Measurements from ENCODE around the gene FRMD4A.

The FRMD4A gene

DNA sequence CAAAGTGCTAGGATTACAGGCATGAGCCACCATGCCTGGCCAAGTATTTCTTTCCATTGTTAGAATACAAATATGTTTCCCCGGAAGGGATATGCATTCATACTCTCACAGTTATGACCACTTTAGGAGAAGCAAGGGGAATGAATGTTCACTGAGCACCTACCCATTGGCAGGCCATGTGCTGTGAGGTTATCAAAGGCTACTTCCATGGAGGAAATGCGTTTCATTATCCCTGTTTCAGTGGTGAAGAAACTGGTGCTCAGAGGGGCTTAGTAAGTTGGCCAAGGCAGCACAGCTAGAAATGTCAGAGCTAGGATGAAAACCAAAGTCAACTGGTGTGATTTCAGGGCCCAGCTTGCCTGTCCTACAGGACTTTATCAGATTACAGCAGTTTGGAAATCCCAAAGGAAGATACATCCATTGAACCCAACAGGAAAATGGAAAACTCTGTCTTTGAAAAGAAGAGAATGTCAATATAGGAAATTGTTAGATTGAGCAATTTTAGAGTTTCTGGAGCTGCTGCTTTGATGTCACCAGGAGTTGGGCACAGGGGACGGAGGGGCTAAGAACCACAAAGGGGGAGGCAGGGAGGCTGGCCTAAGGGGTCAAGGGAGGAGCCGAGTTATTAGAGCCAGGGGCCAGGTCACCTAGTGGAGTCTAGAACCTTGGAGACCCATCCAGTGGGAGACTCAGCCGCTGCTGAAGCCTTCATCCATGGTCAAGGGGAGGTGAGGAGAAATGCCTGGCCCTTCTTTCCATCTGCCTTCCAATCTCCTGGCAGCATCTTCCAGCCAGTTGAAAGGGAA lies 319.8 kb downstream of the FRMD4A start:
- no peak for DNase-seq

DNA sequence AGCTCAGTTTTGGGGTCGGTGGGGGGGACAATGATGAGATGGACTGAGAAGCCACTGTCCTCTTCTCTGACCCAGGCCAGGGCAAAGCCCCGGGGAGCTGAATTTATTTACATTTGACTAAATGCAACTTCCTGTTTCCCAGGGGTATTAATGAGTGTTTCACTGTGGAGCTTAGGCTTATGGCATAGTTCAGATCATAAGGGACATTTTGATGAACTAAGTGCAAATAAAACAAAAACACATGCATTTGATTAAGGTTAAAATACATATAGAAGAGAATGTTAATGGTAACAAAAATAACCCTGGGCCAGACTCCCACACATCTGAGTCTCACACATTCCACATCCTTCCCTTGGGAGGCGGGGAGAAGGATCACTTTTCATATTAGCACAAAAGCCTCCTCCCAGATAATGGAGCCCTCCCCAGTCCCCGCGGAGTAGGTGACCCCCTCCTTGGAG lies 320.6 kb downstream of the FRMD4A start:
- no peak for DNase-seq

DNA sequence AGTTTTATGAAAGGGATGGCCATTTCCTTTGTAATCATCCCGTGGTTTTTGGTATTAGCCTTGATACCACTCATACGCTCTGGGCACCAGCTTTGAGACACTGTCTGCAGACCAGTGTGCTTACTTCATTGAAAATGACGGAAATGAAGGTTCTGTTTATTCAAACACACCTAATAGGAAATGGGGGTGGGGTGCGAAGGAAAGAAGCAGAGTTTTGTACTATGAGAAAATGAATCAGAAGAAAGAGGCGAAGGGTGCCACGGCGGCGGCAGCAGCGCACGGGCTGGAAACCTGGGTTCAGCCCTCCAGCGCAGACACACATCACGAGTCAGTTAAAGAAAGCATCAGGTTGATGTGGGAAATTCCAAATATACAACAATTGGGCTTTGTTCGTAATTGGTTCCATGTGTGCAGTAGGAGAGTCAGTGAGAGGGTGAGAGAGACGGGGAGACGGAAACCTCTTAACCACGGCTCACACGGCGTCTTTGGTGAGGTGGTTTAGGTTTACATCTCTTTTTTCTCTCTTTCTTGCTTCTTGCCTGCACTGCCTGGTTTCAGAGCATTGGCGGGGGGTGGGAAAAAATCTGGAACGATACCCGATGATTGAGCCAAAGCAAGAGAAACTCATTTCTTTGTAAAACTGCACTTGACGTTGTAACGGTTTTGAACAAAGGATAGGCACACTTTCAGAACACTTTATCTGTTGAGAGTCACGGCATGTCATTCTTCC lies 321.2 kb downstream of the FRMD4A start:
- DNase-seq, result no peak

DNA sequence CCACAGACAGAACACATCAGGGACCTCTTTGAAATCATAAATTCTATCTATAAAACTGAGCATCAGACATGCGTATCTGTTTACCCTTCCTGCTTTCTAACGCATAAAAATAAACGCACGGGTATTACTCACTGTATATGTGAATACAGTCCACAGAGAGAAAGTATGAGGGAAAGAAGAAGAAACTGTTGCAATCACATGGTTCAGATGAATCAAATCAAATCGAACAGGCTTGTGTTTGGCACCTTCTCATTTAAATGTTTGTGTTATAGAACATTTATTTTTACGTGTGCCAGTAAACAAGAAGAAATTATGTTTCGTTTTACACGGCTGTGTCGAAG lies 322.0 kb downstream of the FRMD4A start:
- no peak for DNase-seq

DNA sequence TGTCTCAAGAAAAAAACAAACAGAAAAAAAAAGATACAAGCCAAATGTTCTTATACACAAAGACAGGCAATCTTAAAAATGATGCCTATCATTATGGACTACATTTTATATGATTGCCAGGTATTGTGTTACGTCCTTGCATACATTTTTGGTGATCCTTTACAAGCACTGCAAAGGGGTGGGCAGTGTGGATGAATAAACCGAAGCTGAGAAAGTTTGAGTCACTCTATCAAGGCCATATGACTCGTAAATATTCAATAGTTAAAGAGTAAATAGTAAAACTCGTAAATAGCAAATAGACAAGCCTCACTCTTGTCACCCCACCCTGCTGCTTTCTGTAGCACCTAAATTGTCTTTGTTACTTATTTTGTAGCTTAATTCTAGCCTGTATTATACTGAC lies 326.2 kb downstream of the FRMD4A start:
- no peak for DNase-seq

DNA sequence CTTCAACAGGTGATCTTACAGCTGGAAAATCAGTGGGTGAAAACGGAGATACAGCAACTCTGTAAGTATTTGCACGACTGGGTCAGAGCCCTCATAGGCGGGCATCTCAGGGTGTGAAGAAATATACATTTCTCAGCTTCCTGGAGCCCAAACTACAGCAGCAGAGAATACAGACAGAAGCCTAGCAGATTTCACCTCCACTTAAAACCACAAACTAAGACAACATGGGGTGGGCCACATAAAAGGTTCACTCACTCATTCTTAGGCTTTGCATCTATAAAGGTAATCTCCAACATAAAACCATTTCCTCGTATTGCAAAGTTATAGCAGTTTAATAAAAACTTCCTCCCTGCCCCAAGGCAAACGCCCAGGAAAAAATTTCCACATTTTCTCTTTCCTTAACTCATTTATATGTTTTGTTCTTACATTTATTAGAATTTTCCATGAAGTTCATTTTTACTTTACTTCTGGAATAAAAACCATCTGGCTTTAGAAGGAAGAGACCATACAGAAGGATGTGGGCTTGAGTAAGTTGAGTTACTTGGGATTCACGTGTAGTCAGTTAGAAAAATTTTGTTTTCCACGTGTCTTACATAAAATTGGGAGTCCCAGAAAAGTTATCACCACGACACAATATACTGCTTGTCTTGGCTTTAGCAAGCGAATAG lies 327.1 kb downstream of the FRMD4A start:
- DNase-seq, result no peak

DNA sequence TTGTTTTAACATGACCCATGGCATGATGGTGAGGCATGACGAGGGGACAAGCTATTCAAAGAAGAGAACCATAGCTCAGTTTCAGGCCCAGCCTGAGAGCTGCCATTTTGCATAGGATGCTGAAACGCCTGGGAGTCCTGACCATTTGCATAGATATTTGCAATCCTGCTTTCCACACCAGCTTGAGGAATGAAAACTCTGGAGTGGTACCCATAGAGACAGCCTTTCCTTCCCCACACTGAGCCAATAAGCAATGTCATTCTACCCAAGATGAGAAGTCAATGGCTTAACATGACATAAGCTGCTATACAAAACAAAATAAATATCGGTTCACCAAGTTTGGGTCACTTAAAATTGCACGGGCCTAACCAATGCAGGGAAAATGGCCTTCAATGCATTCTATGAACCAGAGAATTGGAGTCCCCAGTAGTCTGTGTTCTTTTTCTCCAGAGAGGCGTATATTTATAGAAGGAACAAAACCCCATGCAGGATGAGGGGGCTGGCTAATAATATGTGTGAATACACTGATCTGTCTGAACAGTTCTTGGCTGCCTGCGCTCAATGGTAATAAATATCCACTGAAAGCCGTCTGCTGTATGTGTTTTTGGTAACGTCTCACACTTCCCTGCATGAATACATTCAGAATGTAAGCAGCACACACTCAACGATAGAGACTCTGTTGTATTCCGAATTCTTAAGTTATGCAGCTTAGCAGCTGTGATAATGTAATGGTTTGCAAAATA lies 329.3 kb downstream of the FRMD4A start:
- DNase-seq, result no peak

DNA sequence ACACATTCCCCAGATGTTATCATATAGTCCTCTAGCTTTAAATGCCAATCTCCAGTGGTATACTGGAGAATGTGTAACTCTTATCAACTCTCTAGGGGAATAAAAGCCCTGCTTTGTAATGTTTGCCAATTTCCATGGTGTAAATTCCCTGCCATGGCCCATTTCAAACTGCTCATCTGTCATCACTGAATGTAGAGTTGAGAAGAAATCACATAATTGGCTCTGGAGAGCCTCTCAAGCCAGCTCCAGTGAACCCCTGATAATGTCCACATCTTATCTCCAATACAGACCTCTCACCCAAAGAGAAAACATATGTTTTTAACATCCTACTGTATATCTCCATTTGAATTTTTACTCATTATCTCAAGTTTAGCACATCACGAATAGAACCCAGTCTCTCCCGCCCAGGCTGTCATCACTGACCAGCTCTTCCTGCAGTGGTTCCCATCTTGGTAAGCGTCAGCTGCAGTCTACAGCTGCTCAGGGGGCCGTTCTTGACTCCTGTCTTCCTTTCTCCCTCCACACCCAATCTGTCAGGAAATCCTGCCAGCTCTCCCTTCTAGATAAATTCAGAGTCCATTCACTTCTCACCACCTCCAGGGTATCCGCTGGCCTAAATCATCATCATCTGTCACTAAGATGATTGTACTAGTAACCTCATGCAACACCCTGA lies 332.4 kb downstream of the FRMD4A start:
- DNase-seq, result no peak

DNA sequence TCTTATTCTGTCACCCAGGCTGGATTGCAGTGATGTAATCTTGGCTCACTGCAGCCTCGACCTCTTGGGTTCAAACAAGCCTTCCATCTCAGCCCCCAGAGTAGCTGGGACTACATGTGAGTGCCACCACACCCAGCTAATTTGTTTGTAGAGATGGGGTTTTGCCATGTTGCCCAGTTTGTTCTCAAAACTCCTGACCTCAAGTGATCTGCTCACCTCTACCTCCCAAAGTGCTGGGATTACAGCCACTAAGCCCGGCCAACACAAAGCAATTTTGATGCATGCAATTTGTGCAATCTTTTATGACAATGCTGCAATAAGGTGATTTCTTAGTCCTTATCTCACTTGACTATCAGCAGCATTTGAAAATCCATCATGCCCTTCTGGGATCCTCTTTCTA lies 333.1 kb downstream of the FRMD4A start:
- no peak for DNase-seq

DNA sequence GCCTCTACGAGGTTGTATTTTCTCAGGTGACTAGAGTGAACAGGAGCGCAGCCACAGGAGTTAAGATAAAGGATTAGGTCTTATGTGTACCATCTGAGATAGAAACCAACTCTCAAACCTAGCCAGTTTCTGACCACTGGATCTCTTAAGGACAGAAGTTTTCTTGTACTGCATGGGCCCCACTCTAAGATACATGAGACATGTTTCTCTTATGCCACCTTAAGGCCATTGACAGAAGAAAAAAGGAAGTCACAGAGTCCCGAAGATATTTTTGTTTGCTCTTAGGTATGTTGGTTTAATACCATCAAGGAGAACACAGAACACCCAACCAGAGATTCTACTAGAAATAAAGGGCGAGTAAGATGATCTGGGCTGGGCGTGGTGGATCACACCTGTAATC lies 335.8 kb downstream of the FRMD4A start:
- no peak for DNase-seq

DNA sequence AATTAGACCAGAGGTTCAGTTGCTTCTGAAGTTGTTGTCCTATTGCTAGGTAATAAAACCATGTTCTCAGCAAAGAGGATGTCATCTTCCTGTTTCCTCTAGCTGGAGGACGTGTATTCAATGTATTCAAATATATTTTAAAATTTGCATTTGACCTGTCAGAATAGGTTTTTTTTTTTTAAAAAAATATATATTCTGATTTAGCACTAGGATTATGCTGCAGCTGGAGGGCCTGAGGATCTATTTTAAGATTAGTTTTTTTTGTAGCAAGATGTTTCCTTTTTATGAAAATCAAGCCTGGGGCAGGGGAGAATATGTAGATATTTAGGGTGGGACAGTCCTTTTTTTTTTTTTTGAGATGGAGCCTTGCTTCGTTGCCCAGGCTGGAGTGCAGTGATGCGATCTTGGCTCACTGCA lies 337.0 kb downstream of the FRMD4A start:
- DNase-seq, result no peak

DNA sequence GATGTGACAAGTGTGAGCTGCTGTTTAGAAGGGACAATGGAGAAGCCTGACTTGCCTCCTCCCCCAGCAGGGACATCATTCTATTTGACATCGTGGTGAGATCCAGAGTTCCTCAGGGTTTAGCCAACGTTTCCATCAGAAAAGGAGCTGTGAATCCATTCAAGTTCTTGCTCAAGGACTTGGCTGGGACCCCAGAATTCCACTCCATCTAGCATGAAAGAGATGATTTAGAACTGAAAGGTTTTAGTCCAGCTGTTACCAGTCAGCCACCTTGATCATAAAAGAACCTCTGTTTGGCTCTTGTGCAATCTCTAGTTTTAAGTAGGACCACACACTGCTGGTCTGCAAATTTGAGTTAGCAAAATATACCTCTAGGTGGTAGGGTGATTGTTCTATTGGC lies 337.6 kb downstream of the FRMD4A start:
- DNase-seq, result no peak

DNA sequence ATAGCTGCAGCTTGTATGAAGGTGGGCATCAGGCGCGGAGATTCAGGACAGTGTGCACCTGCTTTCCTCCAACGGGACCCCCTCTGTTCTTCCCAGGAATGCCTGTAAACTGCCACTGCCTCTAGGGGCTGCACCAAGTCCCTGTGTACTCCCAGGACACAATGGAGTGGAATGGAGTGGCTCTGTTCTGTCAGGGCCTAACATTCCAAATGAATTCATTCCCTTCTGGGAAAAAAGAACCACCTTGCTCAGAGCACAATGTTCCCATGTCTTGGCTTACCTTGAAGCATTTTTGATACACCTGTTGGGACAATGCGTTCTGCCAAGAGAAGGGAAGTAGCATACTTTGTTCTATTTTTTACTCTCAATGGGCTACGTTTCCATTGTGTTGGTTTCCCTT lies 339.4 kb downstream of the FRMD4A start:
- DNase-seq, result peak in 1 of 14 donors; percentile 53

DNA sequence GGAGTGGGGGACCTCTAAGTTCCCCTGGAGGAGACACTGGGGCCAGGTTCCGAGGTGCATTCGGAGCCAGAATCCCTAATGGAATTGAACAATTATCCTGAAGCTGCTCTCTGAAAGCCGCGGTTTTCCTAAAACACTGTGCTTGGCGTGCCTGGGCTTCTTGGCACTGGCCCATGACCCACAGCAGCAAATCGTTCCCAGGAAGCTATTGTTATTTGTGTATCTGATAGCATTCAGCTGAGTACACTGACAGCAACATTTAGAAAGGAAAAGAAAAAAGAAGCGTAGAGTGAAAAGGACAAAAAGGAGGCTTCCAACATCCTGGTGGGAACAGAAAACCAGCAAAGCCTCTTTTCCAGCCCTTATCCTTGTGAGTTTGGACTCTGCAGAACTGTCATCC lies 339.8 kb downstream of the FRMD4A start:
- no peak for DNase-seq

DNA sequence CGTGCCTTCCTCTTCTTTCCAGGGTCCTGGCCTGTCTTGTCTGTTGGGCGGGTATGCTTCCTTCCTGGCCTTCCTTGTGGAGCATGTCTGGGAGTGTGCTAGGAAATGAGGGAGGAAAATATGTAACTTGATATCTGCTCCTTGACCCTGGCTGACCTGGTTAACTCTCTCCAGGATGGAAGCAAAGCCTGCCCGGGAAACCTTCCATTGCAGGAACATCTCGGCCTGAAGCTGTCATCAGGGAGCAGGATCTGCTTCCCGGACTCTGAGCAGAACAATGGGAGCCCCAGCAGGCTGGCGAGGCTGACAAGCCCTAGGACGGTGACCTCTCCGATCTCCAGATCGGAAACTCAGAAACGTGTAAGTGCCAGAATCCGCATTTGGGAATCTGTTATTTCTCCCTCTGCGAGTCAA lies 340.3 kb downstream of the FRMD4A start:
- DNase-seq, result no peak

DNA sequence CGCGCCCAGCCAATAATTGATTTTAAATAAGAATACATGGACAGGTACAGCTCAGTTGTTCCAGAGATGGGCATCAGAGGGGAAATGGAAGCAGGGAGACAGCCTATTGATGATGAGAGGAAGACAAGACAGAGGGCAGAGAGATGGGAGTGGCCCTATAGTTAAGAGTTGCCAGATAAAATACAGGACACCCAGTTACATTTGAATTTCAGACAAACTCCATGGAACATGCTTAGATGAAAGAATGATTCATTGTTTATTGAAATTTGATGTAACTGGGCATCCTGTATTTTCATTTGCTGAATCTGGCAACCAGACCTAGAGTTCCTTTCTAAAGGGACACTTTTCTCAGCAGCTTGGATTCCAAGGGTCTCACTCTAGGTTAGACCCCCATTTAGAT lies 341.1 kb downstream of the FRMD4A start:
- no peak for DNase-seq

DNA sequence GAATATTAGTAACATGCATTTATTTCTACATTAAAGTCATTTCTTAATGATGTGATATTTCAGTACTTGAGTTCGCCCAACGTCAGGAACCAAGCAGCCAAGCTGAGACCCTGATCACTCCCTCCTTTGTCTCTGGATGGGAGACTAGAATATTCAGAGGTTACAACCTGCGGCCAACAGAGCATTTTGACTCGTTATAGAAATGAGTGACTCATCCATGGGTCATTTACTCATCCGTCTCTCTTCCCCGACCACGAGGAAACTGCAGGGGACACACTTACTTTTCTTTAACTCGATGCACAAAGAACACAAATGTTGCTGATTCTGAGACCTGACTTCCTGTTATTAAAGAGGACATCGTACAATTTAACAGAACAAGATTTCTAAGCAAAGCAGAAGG lies 343.3 kb downstream of the FRMD4A start:
- no peak for DNase-seq

DNA sequence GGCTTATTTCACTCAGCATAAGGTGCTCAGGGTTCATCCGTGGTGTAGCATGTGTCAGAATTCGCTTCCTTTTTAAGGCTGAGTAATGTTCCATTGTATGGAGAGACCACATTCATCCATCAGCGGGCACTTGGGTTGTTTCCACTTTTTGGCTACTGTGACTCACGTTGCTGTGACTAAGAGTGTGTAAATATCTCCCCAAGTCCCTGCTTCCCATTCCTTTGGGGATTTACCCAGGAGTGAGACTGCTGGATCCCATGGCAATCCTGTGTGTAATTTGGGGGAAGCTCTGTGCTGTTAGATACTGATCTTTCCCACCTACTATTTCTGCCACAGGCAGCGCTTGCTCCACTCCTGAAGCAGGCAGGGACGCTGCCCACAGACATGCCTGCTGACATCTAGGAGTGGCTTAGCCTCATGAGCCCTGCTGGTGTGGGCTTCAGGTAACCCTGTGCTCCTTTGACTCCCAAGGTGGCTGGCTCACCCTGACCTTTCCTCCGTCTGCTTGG lies 346.0 kb downstream of the FRMD4A start:
- DNase-seq, result no peak

DNA sequence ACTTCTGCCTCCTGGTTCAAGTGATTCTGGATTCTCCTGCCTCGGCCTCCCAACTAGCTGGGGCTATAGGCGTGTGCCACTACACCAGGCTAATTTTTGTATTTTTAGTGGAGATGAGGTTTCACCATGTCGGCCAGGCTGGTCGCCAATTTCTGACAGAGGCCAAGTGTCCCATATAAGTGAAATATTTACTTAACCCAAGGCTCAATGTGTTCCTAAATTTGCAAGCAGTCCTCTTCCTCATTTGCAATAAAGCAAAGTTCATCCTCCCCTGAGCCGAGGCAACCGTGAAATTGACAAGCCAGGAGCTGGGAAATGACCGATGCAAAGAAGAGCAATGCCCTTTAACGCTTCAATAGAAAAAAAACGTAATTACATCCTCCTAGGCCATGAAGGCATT lies 347.7 kb downstream of the FRMD4A start:
- DNase-seq, result no peak

DNA sequence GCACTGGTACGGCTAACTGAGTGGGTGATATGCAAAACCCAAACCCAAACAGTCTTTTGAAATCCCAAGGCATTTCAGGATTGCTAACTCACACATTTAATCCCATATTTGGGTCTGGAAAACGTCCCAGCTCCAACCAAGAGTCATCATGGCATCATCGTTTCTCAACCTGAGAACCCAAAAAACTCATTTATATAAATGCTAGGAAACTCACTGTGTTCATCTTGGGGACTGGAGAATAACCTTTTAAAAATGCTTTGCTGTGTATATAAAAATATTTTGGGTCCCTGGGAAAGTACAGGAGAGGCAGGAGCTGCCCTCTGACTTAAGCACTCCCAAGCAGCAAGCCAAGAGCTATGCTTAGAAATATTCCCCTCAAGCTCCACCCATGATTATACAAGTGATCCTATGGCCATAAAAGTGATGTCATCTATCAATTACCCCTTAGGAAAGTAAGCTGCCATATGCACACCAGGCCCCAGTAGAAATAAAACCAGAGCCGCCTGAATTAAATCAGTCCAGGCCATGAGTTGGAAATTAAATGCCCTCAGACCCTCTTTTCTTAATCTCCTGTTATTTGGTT lies 352.1 kb downstream of the FRMD4A start:
- no peak for DNase-seq

DNA sequence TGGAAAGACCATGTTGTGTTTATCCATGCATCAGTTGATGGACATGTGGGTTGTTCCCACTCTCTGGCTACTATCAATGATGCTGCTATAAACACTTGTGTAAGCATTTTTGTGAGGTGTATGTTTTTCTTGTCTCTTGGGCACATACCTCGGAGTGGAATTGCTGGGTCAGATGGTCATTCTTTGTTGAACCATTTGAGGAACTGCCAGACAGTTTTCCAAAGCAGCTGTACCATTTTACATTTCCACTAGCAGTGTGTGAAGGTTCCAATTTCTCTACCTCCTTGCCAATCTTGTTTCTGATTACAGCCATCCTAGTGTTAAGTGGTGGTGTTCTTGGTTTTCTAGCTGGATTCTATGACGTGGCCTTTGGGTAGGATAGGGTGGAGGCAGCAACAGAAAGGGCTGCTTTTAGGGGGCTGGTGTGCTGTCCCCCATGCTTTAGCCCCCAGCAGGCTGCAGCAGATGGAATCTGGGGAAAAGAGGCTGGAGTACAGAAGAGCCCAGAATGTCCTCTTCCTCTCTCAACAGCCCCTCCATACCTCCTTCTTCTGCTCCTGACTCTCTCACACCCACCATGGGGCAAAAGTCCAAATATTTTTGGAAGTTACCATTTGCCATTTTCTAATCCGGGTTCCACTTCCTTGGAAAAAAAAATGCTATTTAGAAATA lies 352.7 kb downstream of the FRMD4A start:
- DNase-seq, result no peak
